Adrenal gland (tissue), 12 donors: Measurements from ENCODE around the gene KIF24. TPM values are rescaled to one million over a fixed set of nuclear protein-coding genes. Genes with fewer than 3 reads are reported as not detected.
"Not testable (repeated sequence)": the region's sequence is repeated elsewhere in the genome, so short reads cannot be mapped to it uniquely, and the experiment has no call there.

Experiments
- DNase-seq, 7 donors: peaks; one replicate each; pipeline ENCODE4 v3.0.0-alpha.2; 2019 to 2020
- H3K27ac ChIP-seq, 5 donors: fragments of 200-600 bp; sonication (generic) in 4 of 5; 1 replicate in 3 of 5; 2 replicates in 2 of 5; pipeline versions ENCODE4 v1.5.1 to v1.8.0; 2016 to 2020; ENCODE audit warnings: mild to moderate bottlenecking in 1 of 5
- H3K27me3 ChIP-seq: fragments of 200-600 bp; 2 replicates; pipeline ENCODE4 v1.8.0; 2021
- H3K36me3 ChIP-seq, 2 donors: fragments of 200-600 bp; replicated peaks in 1 of 2; 1 replicate in 1 of 2; 2 replicates in 1 of 2; pipeline versions ENCODE4 v1.5.1 to v1.8.0; 2018 to 2022
- H3K4me1 ChIP-seq, 2 donors: fragments of 200-600 bp; replicated peaks in 1 of 2; 1 replicate in 1 of 2; 2 replicates in 1 of 2; pipeline versions ENCODE4 v1.5.1 to v1.8.0; 2018 to 2021
- H3K4me3 ChIP-seq, 4 donors: fragments of 200-600 bp; sonication (generic) in 3 of 4; one replicate each; pipeline ENCODE4 v1.5.1; 2016 to 2018
- H3K9me3 ChIP-seq, 3 donors: fragments of 200-600 bp; sonication (generic) in 1 of 3; replicated peaks in 1 of 3; 1 replicate in 2 of 3; 2 replicates in 1 of 3; pipeline versions ENCODE4 v1.5.1 to v1.8.0; 2016 to 2021
- POLR2A ChIP-seq, 2 donors: fragments of 450-650 bp; IDR thresholded peaks; one replicate each; pipeline ENCODE4 v1.6.1; 2017; ENCODE audit warnings: antibody characterized with exemption in 2 of 2, mild to moderate bottlenecking in 2 of 2, moderate library complexity in 1 of 2
- WGBS, 4 donors: extraction: QIAGEN DNeasy Blood & Tissue Kit in 2 of 4; methylation state at CpG; one replicate each; pipeline versions ENCODE4 v1.1.5 to v1.1.7; 2013 to 2017; 5-methylcytosine and 5-hydroxymethylcytosine counted together
- intact Hi-C, 2 donors: fragments of 100-400 bp; cut with DNase I; formaldehyde crosslinking; loops; one replicate each; pipeline versions ENCODE4 v1.14.1 to v1.15.0; 2022 to 2023
- polyA plus RNA-seq, 3 donors: library from polyadenylated mRNA; stranded (reverse); fragments of 200-250 nt in 2 of 3; fragments of 350-450 nt in 1 of 3; fragmentation: Illumina TruSeq in 1 of 3; extraction: RNeasy Lipid Tissue Mini Kit (QIAGEN cat#74804) in 1 of 3; gene quantifications; one replicate each; pipeline ENCODE4 v1.2.3, GENCODE V29; 2013 to 2014
- total RNA-seq, 9 donors: library from RNA; depleted of rRNA in 4 of 9; stranded (reverse); fragments of >200 nt in 4 of 9; fragments of 120-200 nt in 1 of 9; fragmentation: NEBNext Ultra II Directional in 1 of 9; extraction: Animal tissue kit (Norgen Biotek cat#: 25700) in 1 of 9; gene quantifications; one replicate each; pipeline versions ENCODE4 v1.1.0 to v1.2.4, GENCODE V29; 2013 to 2023
- TF ChIP-seq, protein P1 (sequence below), 6 experiments: fragments of 450-650 bp in 4 of 6; fragments of 200-600 bp in 2 of 6; sonication (generic) in 1 of 6; IDR thresholded peaks; 1 replicate in 5 of 6; 2 replicates in 1 of 6; pipeline versions ENCODE4 v1.5.1 to v1.8.0; 2016 to 2021; ENCODE audit warnings: antibody characterized with exemption in 6 of 6, mild to moderate bottlenecking in 2 of 6, moderate library complexity in 1 of 6
- donor health status: healthy with polysubstance abuse.
- donor health status: Bipolar disorder and iron deficiency.
- donor health status: DM: yes; HTN: yes; CAD: no.
- donor health status: DM: no; HTN: no; CAD: no.
- donor health status: DM: no; HTN: no; CAD: no.
- donor health status: DM: yes; HTN: yes; CAD: no.

Gene KIF24
- total and polyA plus RNA-seq, 12 donors = 0.57 to 2.7 (median 1.2) TPM

DNA sequence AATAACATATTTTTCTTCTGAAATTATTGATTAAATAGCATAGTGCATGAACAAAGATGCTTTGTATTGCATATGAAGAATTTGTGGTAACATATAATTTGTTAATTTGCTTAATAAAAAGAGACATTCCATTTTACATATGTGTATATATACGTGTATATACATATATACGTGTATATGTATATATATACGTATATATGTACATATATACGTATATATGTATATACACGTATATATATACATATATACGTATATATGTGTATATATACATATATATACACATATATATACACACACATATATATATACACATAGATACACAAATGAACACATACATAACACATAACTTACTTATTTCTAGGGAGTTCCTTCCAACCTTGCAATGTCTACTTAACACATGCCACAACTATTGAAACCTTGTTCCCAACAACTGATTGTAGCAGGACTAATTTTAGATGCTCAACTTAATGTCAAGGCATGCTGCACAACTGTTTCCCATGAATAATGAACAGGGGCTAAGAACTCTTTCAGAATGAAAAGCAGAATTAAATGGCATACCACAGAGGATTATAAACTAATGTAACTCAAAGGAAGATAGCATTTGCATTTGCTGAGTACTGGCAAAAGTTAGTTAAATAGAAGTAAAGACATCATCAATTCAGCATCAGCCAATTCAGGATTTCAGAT lies 17.4 kb downstream of the KIF24 start:
- H3K27me3 ChIP-seq = no peaks in the 10 kb centered on the region
- no peaks in the 10 kb centered on the region for H3K36me3 ChIP-seq
- intact Hi-C loops = no loop called here
- H3K4me1 ChIP-seq = peaks cover 0 to 14% of the 10 kb centered on the region in 2 donors
- TF ChIP-seq, protein P1, sequence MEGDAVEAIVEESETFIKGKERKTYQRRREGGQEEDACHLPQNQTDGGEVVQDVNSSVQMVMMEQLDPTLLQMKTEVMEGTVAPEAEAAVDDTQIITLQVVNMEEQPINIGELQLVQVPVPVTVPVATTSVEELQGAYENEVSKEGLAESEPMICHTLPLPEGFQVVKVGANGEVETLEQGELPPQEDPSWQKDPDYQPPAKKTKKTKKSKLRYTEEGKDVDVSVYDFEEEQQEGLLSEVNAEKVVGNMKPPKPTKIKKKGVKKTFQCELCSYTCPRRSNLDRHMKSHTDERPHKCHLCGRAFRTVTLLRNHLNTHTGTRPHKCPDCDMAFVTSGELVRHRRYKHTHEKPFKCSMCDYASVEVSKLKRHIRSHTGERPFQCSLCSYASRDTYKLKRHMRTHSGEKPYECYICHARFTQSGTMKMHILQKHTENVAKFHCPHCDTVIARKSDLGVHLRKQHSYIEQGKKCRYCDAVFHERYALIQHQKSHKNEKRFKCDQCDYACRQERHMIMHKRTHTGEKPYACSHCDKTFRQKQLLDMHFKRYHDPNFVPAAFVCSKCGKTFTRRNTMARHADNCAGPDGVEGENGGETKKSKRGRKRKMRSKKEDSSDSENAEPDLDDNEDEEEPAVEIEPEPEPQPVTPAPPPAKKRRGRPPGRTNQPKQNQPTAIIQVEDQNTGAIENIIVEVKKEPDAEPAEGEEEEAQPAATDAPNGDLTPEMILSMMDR (IDR thresholded peaks at IDR 0.05) = no peak
- no peak for TF ChIP-seq POLR2A (IDR thresholded peaks at IDR 0.05)
- no peak overlapping the region for H3K27ac ChIP-seq
- no peak for DNase-seq
- H3K4me3 ChIP-seq = no peak overlapping the region
- no peaks in the 10 kb centered on the region for H3K9me3 ChIP-seq
- 78 to 88% (median 83%) methylated on average over 6 of the region's 6 CpGs for WGBS, 4 donors

DNA sequence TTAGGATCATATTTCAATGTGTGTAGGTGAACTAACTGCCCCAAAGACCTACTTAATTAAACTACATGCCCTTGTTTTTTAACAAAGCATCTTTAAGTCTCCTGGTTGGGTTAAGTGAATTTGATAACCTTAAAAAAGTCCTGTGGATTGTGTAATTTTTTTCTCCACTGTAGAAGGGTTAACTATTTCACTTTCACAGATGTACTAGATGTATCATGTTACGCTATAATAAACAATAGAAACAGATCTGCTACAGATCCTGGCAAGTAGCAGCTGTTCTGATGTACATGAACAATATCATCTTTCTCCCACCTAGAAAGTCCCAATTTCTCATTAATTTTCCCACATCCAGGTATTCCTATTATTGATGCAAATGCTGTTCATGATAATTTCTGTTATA lies 18.9 kb downstream of the KIF24 start:
- Histone ChIP-seq H3K27ac (no peak overlapping the region), H3K9me3 (no peaks in the 10 kb centered on the region), H3K4me3 (no peak overlapping the region), H3K27me3 (no peaks in the 10 kb centered on the region), H3K4me1 (peaks cover 0 to 7% of the 10 kb centered on the region in 2 donors), H3K36me3 (no peaks in the 10 kb centered on the region)
- intact Hi-C loops = no loop called here
- TF ChIP-seq POLR2A (IDR thresholded peaks at IDR 0.05) = no peak
- TF ChIP-seq, protein P1 (IDR thresholded peaks at IDR 0.05) = no peak
- 92 to 100% (median 96%) methylated on average over 1 of the region's 1 CpG for WGBS, 4 donors
- no peak for DNase-seq

DNA sequence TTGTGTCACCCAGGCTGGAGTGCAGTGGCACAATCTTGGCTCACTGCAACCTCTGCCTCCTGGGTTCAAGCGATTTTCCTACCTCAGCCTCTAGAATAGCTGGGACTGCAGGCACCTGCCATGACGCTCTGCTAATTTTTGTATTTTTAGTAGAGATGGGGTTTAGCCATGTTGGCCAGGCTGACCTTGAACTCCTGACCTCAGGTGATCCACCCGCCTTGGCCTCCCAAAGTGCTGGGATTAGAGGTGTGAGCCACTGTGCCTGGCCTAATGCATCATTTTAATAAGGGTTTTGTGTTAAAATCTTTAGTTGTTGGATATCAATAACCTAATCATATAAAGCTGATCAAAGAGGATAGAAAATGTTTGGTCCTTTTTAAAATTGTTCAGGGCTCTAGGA lies 20.8 kb downstream of the KIF24 start:
- H3K4me3 ChIP-seq, H3K27me3 ChIP-seq, H3K4me1 ChIP-seq, H3K36me3 ChIP-seq, intact Hi-C loops, DNase-seq, H3K27ac ChIP-seq, H3K9me3 ChIP-seq: not testable (repeated sequence)
- WGBS, 4 donors = 81 to 96% (median 90%) methylated on average over 3 of the region's 3 CpGs

DNA sequence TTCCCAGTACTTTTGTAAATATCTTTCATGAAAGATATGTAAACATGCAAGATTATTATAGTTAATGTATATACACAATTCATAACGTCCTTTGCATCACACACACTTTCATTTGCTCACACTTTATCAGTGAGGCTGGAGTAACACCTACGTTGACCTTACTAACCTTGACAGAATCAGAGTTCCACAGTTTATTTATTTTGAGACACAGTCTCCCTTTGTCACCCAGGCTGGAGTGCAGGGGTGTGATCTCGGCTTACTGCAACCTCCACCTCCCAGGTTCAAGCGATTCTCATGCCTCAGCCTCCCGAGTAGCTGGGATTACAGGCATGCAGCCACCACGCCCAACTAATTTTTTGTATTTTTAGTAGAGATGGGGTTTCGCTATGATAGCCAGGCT lies 28.0 kb downstream of the KIF24 start:
- H3K27ac ChIP-seq, H3K27me3 ChIP-seq, H3K9me3 ChIP-seq, DNase-seq, H3K36me3 ChIP-seq, H3K4me3 ChIP-seq, intact Hi-C loops, H3K4me1 ChIP-seq: not testable (repeated sequence)
- 88 to 94% (median 92%) methylated on average over 7 of the region's 7 CpGs for WGBS, 4 donors

DNA sequence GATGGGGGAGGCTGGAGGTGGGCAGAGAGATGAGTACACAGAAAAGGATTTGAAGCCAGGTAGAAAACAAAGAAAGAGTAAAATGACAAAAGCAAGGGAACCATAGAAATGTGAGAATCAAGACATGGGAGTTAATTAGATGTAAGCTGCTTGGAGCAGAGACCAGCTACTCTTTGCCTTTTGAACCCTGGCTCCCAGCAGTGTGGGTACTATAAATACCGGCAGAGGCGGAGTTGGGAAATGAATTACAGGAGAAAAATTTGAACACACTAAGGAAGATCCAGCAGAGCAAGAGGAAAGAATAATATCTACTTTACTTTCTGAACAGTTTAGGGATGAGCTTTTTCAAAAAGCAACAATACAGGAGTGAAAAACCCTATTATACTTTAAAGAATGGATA lies 36.5 kb downstream of the KIF24 start:
- H3K27me3 ChIP-seq = no peaks in the 10 kb centered on the region
- H3K27ac ChIP-seq = no peak overlapping the region
- WGBS, 4 donors = 34 to 72% (median 65%) methylated on average over 2 of the region's 2 CpGs
- peaks cover 0 to 4% of the 10 kb centered on the region in 2 donors for H3K4me1 ChIP-seq
- DNase-seq = no peak
- no peaks in the 10 kb centered on the region for H3K9me3 ChIP-seq
- TF ChIP-seq, protein P1 (IDR thresholded peaks at IDR 0.05) = no peak
- no peak overlapping the region for H3K4me3 ChIP-seq
- intact Hi-C loops = no loop called here
- no peaks in the 10 kb centered on the region for H3K36me3 ChIP-seq
